Measurements from ENCODE around the gene ANKS1B.

The ANKS1B gene

DNA sequence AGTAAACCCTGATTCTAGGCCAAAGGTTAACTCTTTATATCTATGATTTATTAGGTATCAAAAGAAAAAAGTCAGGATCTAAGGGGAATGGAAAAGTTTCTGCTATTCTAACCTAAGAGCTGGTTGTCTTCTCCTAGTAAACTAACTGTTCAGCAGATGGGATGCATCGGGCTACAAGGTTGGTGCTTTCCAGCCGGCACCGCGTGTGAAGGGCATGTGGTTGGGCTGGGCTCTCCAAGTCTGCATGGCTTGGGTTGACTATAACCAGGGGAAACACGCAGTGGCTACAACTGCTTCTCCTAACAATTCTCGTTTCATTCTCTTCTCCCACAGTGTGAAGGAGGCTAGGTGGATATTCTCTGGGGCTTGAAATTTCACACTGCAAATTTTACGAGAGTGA, 985.2 kb downstream of the ANKS1B start:
- no peak for DNase-seq (ENCODE audit: low spot score)
- no peak overlapping the region for H3K27ac ChIP-seq
- TF ChIP-seq, protein P1, sequence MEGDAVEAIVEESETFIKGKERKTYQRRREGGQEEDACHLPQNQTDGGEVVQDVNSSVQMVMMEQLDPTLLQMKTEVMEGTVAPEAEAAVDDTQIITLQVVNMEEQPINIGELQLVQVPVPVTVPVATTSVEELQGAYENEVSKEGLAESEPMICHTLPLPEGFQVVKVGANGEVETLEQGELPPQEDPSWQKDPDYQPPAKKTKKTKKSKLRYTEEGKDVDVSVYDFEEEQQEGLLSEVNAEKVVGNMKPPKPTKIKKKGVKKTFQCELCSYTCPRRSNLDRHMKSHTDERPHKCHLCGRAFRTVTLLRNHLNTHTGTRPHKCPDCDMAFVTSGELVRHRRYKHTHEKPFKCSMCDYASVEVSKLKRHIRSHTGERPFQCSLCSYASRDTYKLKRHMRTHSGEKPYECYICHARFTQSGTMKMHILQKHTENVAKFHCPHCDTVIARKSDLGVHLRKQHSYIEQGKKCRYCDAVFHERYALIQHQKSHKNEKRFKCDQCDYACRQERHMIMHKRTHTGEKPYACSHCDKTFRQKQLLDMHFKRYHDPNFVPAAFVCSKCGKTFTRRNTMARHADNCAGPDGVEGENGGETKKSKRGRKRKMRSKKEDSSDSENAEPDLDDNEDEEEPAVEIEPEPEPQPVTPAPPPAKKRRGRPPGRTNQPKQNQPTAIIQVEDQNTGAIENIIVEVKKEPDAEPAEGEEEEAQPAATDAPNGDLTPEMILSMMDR (conservative IDR thresholded peaks at IDR 0.05; ENCODE audit: low read depth) = no peak
- ChIA-PET CTCF (interaction anchor here (0.6 to 0.7 kb wide), 2 partner anchors 60 to 250 kb away, joined by 3 read pairs; no protein-coding TSS in a partner anchor), POLR2A (ENCODE audit: low non-redundant PET) (no interaction called here)

DNA sequence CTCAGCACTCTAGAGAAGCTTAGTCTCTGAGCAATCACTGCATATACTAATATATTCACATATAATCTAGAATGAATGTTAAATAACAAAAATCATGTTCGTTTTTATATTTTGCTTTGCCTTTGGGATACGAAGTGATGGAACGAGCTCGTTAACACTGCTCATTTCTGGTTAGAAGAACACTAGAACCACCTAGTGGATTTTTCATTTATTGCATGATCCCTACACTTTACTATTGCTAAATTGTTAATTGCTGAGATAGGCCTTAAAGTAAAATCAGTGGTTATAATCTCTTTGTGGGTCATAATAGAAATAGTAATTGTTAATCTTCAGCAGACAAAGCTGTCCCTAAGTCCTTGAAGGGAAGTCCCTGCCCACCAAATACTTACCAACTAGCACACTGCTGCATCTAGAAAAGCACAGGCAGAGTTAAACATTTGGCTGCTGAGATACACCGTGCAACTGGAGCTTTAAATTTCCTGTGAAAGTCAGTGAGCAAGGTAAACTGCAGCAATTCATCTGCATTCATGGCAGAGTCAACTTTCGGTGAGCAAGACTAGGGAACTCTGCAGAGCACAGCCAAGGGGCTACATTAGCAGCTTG, 985.9 kb downstream of the ANKS1B start:
- no peak overlapping the region for H3K27ac ChIP-seq
- TF ChIP-seq, protein P1 (conservative IDR thresholded peaks at IDR 0.05; ENCODE audit: low read depth) = peak; percentile 83
- DNase-seq (ENCODE audit: low spot score) = peak; percentile 55
- ChIA-PET POLR2A (ENCODE audit: low non-redundant PET) (no interaction called here), CTCF (interaction anchor here (0.5 to 1.5 kb wide), 11 partner anchors 12 to 1033 kb away, joined by 3 to 5 read pairs (median 3); no protein-coding TSS in a partner anchor)

DNA sequence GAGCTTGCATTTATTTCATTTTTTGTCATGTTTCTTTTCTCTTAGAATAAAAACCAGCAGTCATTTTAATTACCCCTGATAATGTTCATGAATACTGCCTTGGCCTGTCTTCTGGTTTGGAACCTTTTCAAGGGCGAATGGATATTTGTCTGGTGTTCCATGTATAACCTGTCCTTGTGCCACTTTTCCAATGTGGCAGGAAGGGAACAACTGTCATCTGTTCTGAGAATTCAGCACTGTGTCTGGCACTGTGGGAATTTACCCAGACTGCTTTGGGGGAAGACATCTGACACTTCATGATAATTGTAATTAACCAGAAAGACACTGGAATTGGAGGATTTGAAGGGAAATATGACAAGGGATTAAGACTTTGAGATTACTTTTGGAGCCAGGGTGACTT, 986.8 kb downstream of the ANKS1B start:
- CTCF ChIA-PET = interaction anchor here (0.6 to 1.5 kb wide), 6 partner anchors 11 to 1788 kb away, joined by 3 to 5 read pairs (median 3); no protein-coding TSS in a partner anchor
- no peak overlapping the region for H3K27ac ChIP-seq
- POLR2A ChIA-PET (ENCODE audit: low non-redundant PET) = no interaction called here
- no peak for DNase-seq (ENCODE audit: low spot score)
- TF ChIP-seq, protein P1 (conservative IDR thresholded peaks at IDR 0.05; ENCODE audit: low read depth) = no peak

DNA sequence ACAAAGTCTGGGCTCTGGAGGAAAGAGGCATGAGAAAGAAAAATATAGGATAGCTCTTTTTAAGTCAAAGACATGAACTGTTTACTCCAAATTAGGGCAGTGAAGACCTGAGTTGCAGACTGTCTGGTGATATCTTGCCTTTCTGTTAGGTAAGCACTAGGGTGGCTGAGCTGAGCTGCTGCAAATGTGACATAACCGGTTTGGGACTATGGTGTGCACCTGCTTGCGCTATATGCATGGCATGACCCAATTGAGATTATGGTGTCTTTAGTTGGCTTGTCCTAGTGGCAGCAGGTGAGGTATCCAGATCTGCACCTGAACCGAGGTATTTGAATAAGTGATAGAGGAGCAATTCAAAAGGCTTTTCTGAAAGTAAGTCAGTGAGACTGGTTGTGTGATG, 994.1 kb downstream of the ANKS1B start:
- no peak overlapping the region for H3K27ac ChIP-seq
- DNase-seq (ENCODE audit: low spot score) = no peak
- CTCF ChIA-PET = no interaction called here
- TF ChIP-seq, protein P1 (conservative IDR thresholded peaks at IDR 0.05; ENCODE audit: low read depth) = no peak
- POLR2A ChIA-PET (ENCODE audit: low non-redundant PET) = no interaction called here

DNA sequence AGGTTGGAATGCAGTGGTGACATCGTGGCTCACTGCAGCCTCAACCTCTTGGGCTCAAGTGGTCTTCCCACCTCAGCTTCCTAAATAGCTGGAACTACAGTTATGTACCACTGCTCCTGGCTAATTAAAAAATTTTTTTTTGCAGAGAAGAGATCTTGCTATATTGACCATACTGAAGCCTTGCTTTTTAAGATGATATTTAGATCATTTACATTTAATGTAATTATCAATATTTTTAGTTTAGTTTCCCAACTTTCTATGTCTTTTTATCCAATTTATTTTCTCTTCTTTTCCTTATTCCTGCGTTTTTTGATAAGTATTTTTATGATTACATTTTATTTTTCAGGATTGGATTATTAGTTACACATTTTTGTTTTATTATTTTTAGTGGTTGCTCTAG, 999.6 kb downstream of the ANKS1B start:
- DNase-seq (ENCODE audit: low spot score) = no peak
- CTCF ChIA-PET = interaction anchor here (0.6 kb wide), 1 partner anchor 300 kb away, joined by 3 read pairs; no protein-coding TSS in a partner anchor
- POLR2A ChIA-PET (ENCODE audit: low non-redundant PET) = no interaction called here
- no peak overlapping the region for H3K27ac ChIP-seq
- TF ChIP-seq, protein P1 (conservative IDR thresholded peaks at IDR 0.05; ENCODE audit: low read depth) = no peak

DNA sequence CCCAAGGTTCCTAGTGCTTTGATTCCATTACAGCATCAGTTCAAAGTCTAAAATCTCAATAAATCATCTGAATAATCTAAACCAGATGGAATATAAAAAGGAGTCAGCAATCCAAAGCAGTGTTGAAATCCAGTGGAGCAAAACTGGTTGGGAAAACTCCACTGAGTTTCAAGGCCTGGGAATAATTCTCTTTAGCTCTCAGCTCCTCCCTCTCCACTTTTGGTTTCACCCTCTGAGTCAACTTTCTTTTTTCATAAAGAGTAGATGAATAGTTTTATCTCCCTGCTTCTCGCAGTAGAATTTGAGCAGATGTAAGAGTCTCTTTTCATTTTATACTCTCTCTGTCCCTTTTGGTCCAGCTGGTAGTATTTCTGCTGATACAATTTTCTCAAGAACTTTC, 1001.1 kb downstream of the ANKS1B start:
- TF ChIP-seq, protein P1 (conservative IDR thresholded peaks at IDR 0.05; ENCODE audit: low read depth) = no peak
- POLR2A ChIA-PET (ENCODE audit: low non-redundant PET) = no interaction called here
- CTCF ChIA-PET = interaction anchor here (0.6 kb wide), 1 partner anchor 252 kb away, joined by 3 read pairs; no protein-coding TSS in a partner anchor
- no peak for DNase-seq (ENCODE audit: low spot score)
- H3K27ac ChIP-seq = no peak overlapping the region
